Left lung (tissue), 10 donors: ENCODE results near the gene PLEKHJ1. TPM values are rescaled to one million over a fixed set of nuclear protein-coding genes. Genes with fewer than 3 reads are reported as not detected.
A peak's percentile ranks its signal among the peaks of the same experiment; 100 is the strongest.

ENCODE experiments used
- ATAC-seq: fragments of 200-7000 bp; cut with Tn5 transposase; one replicate; pipeline ENCODE4 v1.9.1; 2020; ENCODE audit warnings: moderate library complexity
- DNase-seq, 4 donors: peaks; one replicate each; pipeline ENCODE4 v3.0.0-alpha.2; 2013 to 2020
- H3K27ac ChIP-seq, 2 donors: fragments of 200-600 bp; sonication (generic) in 1 of 2; one replicate each; pipeline versions ENCODE4 v1.5.0 to v1.8.0; 2020 to 2021
- H3K27me3 ChIP-seq, 2 donors: fragments of 200-600 bp; sonication (generic) in 1 of 2; one replicate each; pipeline versions ENCODE4 v1.5.0 to v1.8.0; 2020 to 2021
- H3K36me3 ChIP-seq, 2 donors: fragments of 200-600 bp; sonication (generic) in 1 of 2; one replicate each; pipeline versions ENCODE4 v1.5.0 to v1.8.0; 2020 to 2021
- H3K4me1 ChIP-seq, 2 donors: fragments of 200-600 bp; one replicate each; pipeline ENCODE4 v1.8.0; 2021
- H3K4me3 ChIP-seq, 2 donors: fragments of 200-600 bp; sonication (generic) in 1 of 2; one replicate each; pipeline versions ENCODE4 v1.5.0 to v1.8.0; 2020 to 2021; ENCODE audit warnings: mild to moderate bottlenecking in 1 of 2
- H3K9me3 ChIP-seq, 2 donors: fragments of 200-600 bp; sonication (generic) in 1 of 2; one replicate each; pipeline versions ENCODE4 v1.5.0 to v1.8.0; 2020 to 2021
- intact Hi-C, 2 donors: fragments of 100-400 bp; cut with DNase I; formaldehyde crosslinking; loops; one replicate each; pipeline versions ENCODE4 v1.11.2 to v1.14.2; 2022
- polyA plus RNA-seq, 6 donors: library from polyadenylated mRNA; unstranded; fragments of 120-200 nt; gene quantifications; one replicate each; pipeline ENCODE4 v1.2.1, GENCODE V29; 2013; ENCODE audit not compliant: insufficient read length in 6 of 6
- total RNA-seq, 2 donors: library from RNA; stranded (reverse); fragmentation: NEBNext Ultra II Directional; extraction: Animal tissue kit (Norgen Biotek cat#: 25700); gene quantifications; one replicate each; pipeline ENCODE4 v1.2.1, GENCODE V29; 2021
- TF ChIP-seq, protein P1 (sequence below), 2 donors: fragments of 200-600 bp; sonication (generic) in 1 of 2; IDR thresholded peaks; one replicate each; pipeline versions ENCODE4 v1.5.0 to v1.8.0; 2021; ENCODE audit warnings: antibody characterized with exemption in 2 of 2
- donor health status: DM: no; HTN: yes; CAD: no.
- donor health status: DM: no; HTN: no; CAD: no.

PLEKHJ1 gene
- total and polyA plus RNA-seq, 8 donors, result 44.0 to 74.4 (median 56.5) TPM

DNA sequence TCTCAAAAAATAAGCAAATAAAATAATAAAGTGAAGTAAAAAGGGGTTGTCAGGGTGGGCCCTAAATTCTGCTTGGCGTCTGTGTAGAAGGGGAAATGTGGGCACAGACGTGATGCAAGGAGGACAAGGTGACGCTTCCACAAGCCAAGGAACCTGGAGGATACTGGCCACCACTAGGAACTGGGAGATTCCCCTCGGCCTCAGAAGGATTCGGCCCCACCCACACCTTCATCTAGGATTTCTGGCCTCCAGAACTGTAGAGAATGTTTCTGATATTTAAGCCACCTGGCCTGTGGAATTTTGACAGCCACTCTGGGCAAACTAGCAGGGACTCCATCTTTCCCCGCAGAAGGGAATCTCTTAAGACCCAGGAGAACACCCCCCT, 1.1 kb downstream of the PLEKHJ1 start:
- intact Hi-C loops, result loop anchor here (5.0 to 10.0 kb wide), 2 partner anchors 37 to 80 kb away; partner anchors contain the start of gene AP3D1 (in 1 of the 2)
- Histone ChIP-seq H3K9me3 (no peaks in the 10 kb centered on the region), H3K4me1 (peaks cover 33 to 62% of the 10 kb centered on the region in 2 donors), H3K27me3 (no peaks in the 10 kb centered on the region), H3K4me3 (peak overlapping the region; percentile 83 to 98), H3K27ac (peak overlapping the region; percentile 98 to 100), H3K36me3 (peaks cover 0 to 43% of the 10 kb centered on the region in 2 donors)
- TF ChIP-seq, protein P1, sequence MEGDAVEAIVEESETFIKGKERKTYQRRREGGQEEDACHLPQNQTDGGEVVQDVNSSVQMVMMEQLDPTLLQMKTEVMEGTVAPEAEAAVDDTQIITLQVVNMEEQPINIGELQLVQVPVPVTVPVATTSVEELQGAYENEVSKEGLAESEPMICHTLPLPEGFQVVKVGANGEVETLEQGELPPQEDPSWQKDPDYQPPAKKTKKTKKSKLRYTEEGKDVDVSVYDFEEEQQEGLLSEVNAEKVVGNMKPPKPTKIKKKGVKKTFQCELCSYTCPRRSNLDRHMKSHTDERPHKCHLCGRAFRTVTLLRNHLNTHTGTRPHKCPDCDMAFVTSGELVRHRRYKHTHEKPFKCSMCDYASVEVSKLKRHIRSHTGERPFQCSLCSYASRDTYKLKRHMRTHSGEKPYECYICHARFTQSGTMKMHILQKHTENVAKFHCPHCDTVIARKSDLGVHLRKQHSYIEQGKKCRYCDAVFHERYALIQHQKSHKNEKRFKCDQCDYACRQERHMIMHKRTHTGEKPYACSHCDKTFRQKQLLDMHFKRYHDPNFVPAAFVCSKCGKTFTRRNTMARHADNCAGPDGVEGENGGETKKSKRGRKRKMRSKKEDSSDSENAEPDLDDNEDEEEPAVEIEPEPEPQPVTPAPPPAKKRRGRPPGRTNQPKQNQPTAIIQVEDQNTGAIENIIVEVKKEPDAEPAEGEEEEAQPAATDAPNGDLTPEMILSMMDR (IDR thresholded peaks at IDR 0.05), result no peak
- DNase-seq (no peak), ATAC-seq (no peak)

- Histone ChIP-seq H3K4me1 (peaks cover 21 to 49% of the 10 kb centered on the region in 2 donors), H3K36me3 (peaks cover 0 to 55% of the 10 kb centered on the region in 2 donors), H3K27ac (peak overlapping the region in 1 of 2 donors; percentile 100), H3K27me3 (no peaks in the 10 kb centered on the region), H3K9me3 (no peaks in the 10 kb centered on the region), H3K4me3 (no peak overlapping the region)
- TF ChIP-seq, protein P1 (IDR thresholded peaks at IDR 0.05), result no peak
- no peak for DNase-seq
- intact Hi-C loops, result loop anchor here in 1 of 2 donors (10.0 kb wide), 1 partner anchor 79 kb away; the partner anchor contains the start of gene AP3D1
- ATAC-seq, result no peak
Measured at GRCh38 chr19:2233601-2234280, 2.4 kb downstream of the PLEKHJ1 start.

GRCh38 chr19:2232286-2233151, 3.6 kb downstream of the PLEKHJ1 start:
- TF ChIP-seq, protein P1 (IDR thresholded peaks at IDR 0.05), result no peak
- peaks cover 0 to 68% of the 10 kb centered on the region in 2 donors for H3K36me3 ChIP-seq
- H3K27me3 ChIP-seq, result no peaks in the 10 kb centered on the region
- intact Hi-C loops, result loop anchor here in 1 of 2 donors (10.0 kb wide), 1 partner anchor 78 kb away; the partner anchor contains the start of gene AP3D1
- ATAC-seq (no peak), DNase-seq (no peak)
- H3K4me3 ChIP-seq, result no peak overlapping the region
- H3K9me3 ChIP-seq, result no peaks in the 10 kb centered on the region
- peaks cover 11 to 37% of the 10 kb centered on the region in 2 donors for H3K4me1 ChIP-seq
- H3K27ac ChIP-seq, result no peak overlapping the region

GRCh38 chr19:2231621-2232221, 4.4 kb downstream of the PLEKHJ1 start:
- intact Hi-C loops, result loop anchor here in 1 of 2 donors (10.0 kb wide), 1 partner anchor 77 kb away; the partner anchor contains the start of gene AP3D1
- no peak overlapping the region for H3K27ac ChIP-seq
- H3K9me3 ChIP-seq, result no peaks in the 10 kb centered on the region
- H3K4me3 ChIP-seq, result no peak overlapping the region
- peaks cover 9 to 30% of the 10 kb centered on the region in 2 donors for H3K4me1 ChIP-seq
- H3K36me3 ChIP-seq, result peaks cover 0 to 76% of the 10 kb centered on the region in 2 donors
- DNase-seq (no peak), ATAC-seq (no peak)
- TF ChIP-seq, protein P1 (IDR thresholded peaks at IDR 0.05), result no peak
- no peaks in the 10 kb centered on the region for H3K27me3 ChIP-seq
